HepG2 (cell line): Measurements from ENCODE around the gene DST. TPM values are rescaled to one million over a fixed set of nuclear protein-coding genes. Genes with fewer than 3 reads are reported as not detected.

Source experiments
- ATAC-seq: fragments of 200-7000 bp; cut with Tn5 transposase; 3 replicates; pipeline ENCODE4 v1.9.1; 2020; ENCODE audit warnings: mild to moderate bottlenecking, moderate library complexity
- BruUV-seq: library from RNA; stranded (reverse); fragments of 400-500 nt; replicated peaks from 2 replicates; lab custom pipeline; 2021; lab: Mats Ljungman, UMichigan
- CTCF ChIA-PET: fragments of 300-600 bp; formaldehyde crosslinking; extraction: SDS; loops from one replicate; lab custom pipeline; 2021; ENCODE audit warnings: low total read pairs, inconsistent platforms, low intra/inter-chr PET ratio; lab: Yijun Ruan, JAX
- POLR2A ChIA-PET: fragments of 350-600 bp; sonication (Branson Sonifier 250); formaldehyde crosslinking; loops from one replicate; lab custom pipeline; 2020; ENCODE audit warnings: antibody characterized with exemption, inconsistent platforms; lab: Yijun Ruan, JAX
- DNase-seq: peaks from one replicate; pipeline ENCODE4 v3.0.0-alpha.2; 2015; ENCODE audit warnings: low spot score
- FAIRE-seq: peaks from 3 replicates; lab custom pipeline; 2011; peaks lifted over from hg19 to GRCh38; lab: Jason Lieb, UNC
- H2AFZ ChIP-seq: one replicate; pipeline ENCODE4 v1.6.1; 2011; ENCODE audit warnings: low read length, inconsistent platforms
- H3K27ac ChIP-seq: fragments of 300-600 bp; 3 replicates; pipeline ENCODE4 v1.8.0; 2011; ENCODE audit warnings: mixed run types, mild to moderate bottlenecking, mixed read lengths, low read length, inconsistent platforms; ENCODE audit not compliant: insufficient read depth; ENCODE audit errors: extremely low read length
- H3K27me3 ChIP-seq, 2 experiments: fragments of 200-600 bp in 1 of 2; 2 replicates in 1 of 2; 3 replicates in 1 of 2; pipeline versions ENCODE4 v1.6.0 to v1.8.0; 2011; ENCODE audit warnings: low read length in 2 of 2, mild to moderate bottlenecking in 2 of 2, moderate library complexity in 2 of 2, inconsistent platforms in 1 of 2; ENCODE audit not compliant: insufficient read depth in 2 of 2, control insufficient read depth in 1 of 2
- H3K36me3 ChIP-seq, 2 experiments: fragments of 200-600 bp in 1 of 2; replicated peaks in 1 of 2; 2 replicates in 1 of 2; 3 replicates in 1 of 2; pipeline versions ENCODE4 v1.5.1 to v1.8.0; 2011; ENCODE audit warnings: low read length in 2 of 2, inconsistent platforms in 1 of 2; ENCODE audit not compliant: insufficient read depth in 2 of 2, control insufficient read depth in 1 of 2
- H3K4me1 ChIP-seq: 2 replicates; pipeline ENCODE4 v1.5.1; 2012; ENCODE audit warnings: low read length, inconsistent platforms; ENCODE audit not compliant: insufficient read depth
- H3K4me2 ChIP-seq: 2 replicates; pipeline ENCODE4 v1.6.0; 2011; ENCODE audit warnings: low read depth, low read length, inconsistent platforms
- H3K4me3 ChIP-seq, 3 experiments: fragments of 200-600 bp in 1 of 3; sonication (generic), shearing (Covaris generic) in 1 of 3; replicated peaks in 1 of 3; 2 replicates each; pipeline ENCODE4 v1.5.1; 2011 to 2016; ENCODE audit warnings: low read length in 3 of 3, inconsistent platforms in 2 of 3, low read depth in 2 of 3, mild to moderate bottlenecking in 2 of 3, control low read depth in 1 of 3, mixed read lengths in 1 of 3; ENCODE audit not compliant: insufficient read depth in 1 of 3
- H3K79me2 ChIP-seq: one replicate; pipeline ENCODE4 v1.6.1; 2011; ENCODE audit warnings: low read length, inconsistent platforms; ENCODE audit not compliant: insufficient read depth
- H3K9ac ChIP-seq: 2 replicates; pipeline ENCODE4 v1.6.0; 2011; ENCODE audit warnings: mild to moderate bottlenecking, low read depth, low read length, inconsistent platforms; ENCODE audit not compliant: insufficient read depth
- H3K9me3 ChIP-seq: 2 replicates; pipeline ENCODE4 v1.5.1; 2012; ENCODE audit warnings: mild to moderate bottlenecking, low read length
- H4K20me1 ChIP-seq: 2 replicates; pipeline ENCODE4 v1.6.0; 2011; ENCODE audit warnings: inconsistent platforms, mild to moderate bottlenecking, low read length, moderate library complexity; ENCODE audit not compliant: insufficient read depth
- ADNP ChIP-seq: sonication (generic); formaldehyde crosslinking; IDR thresholded peaks from 2 replicates; pipeline ENCODE4 v1.4.0; 2020; ENCODE audit warnings: missing genetic modification reagents
- ARHGAP35 ChIP-seq: sonication (generic); formaldehyde crosslinking; IDR thresholded peaks from 2 replicates; pipeline ENCODE4 v1.9.0; 2022; ENCODE audit warnings: mild to moderate bottlenecking, inconsistent platforms, moderate library complexity, missing genetic modification reagents, borderline replicate concordance
- GABPA ChIP-seq, 2 experiments: IDR thresholded peaks; 2 replicates each; pipeline ENCODE4 v1.6.1; 2011 to 2016; ENCODE audit warnings: low read depth in 2 of 2, low read length in 1 of 2, missing biosample characterization in 1 of 2, missing genetic modification characterization in 1 of 2
- IRF2 ChIP-seq: IDR thresholded peaks from 2 replicates; pipeline ENCODE4 v1.6.1; 2018; ENCODE audit warnings: missing genetic modification reagents, missing compliant biosample characterization
- JDP2 ChIP-seq: sonication (generic); formaldehyde crosslinking; IDR thresholded peaks from 2 replicates; pipeline ENCODE4 v1.8.1; 2022; ENCODE audit warnings: missing genetic modification reagents, borderline replicate concordance
- JUNB ChIP-seq: sonication (generic); formaldehyde crosslinking; IDR thresholded peaks from 2 replicates; pipeline ENCODE4 v1.8.0; 2022; ENCODE audit warnings: missing genetic modification reagents, mild to moderate bottlenecking, borderline replicate concordance
- NCOA5 ChIP-seq: sonication (generic); formaldehyde crosslinking; IDR thresholded peaks from 2 replicates; pipeline ENCODE4 v1.4.0; 2020; ENCODE audit warnings: missing genetic modification reagents
- PCBP2 ChIP-seq: fragments of 200-400 bp; formaldehyde crosslinking; optimal IDR thresholded peaks from 2 replicates; pipeline ENCODE3; 2018; ENCODE audit warnings: low read length, low read depth; ENCODE audit not compliant: poor library complexity, severe bottlenecking
- SAFB2 ChIP-seq: sonication (generic); formaldehyde crosslinking; IDR thresholded peaks from 2 replicates; pipeline ENCODE4 v1.5.1; 2020; ENCODE audit warnings: missing genetic modification reagents, low read depth, mild to moderate bottlenecking, borderline replicate concordance
- THAP9 ChIP-seq: sonication (generic); formaldehyde crosslinking; IDR thresholded peaks from 2 replicates; pipeline ENCODE4; 2020; ENCODE audit warnings: missing genetic modification reagents, mild to moderate bottlenecking, borderline replicate concordance
- ZGPAT ChIP-seq: IDR thresholded peaks from 2 replicates; pipeline ENCODE4 v1.6.1; 2016; ENCODE audit warnings: mild to moderate bottlenecking
- ZNF274 ChIP-seq: sonication (generic); formaldehyde crosslinking; IDR thresholded peaks from 2 replicates; pipeline ENCODE4 v1.5.1; 2020; ENCODE audit warnings: mild to moderate bottlenecking, missing genetic modification reagents
- ZNF589 ChIP-seq: sonication (generic); formaldehyde crosslinking; conservative IDR thresholded peaks from 2 replicates; pipeline ENCODE4 v1.8.0; 2022; ENCODE audit warnings: mild to moderate bottlenecking, moderate library complexity, missing genetic modification reagents
- ZNF768 ChIP-seq: sonication (generic); formaldehyde crosslinking; IDR thresholded peaks from 2 replicates; pipeline ENCODE4 v1.4.0; 2020; ENCODE audit warnings: missing genetic modification reagents
- WGBS: methylation state at CpG from one replicate; pipeline ENCODE4 v1.1.6; 2017; ENCODE audit warnings: low lambda C conversion rate; 5-methylcytosine and 5-hydroxymethylcytosine counted together
- in situ Hi-C: cut with HindIII; loops from 2 replicates; pipeline ENCODE4 v1.10.0; 2017; ENCODE audit warnings: low pct_unique_long_range_greater_than_20kb; ENCODE audit not compliant: extremely low pct_ligation_motif_present
- intact Hi-C: fragments of 100-400 bp; cut with micrococcal nuclease; formaldehyde crosslinking; loops from one replicate; pipeline ENCODE4 v1.10.0; 2022; ENCODE audit not compliant: unreplicated experiment
- polyA plus RNA-seq, 8 experiments: library from polyadenylated mRNA; depleted of rRNA in 3 of 8; stranded (reverse) in 7 of 8; unstranded in 1 of 8; fragments of >200 nt; fragmentation: Illumina TruSeq in 4 of 8; extraction: Trizol in 4 of 8; gene quantifications; 2 replicates each; pipeline versions ENCODE4 v1.2.1 to v1.2.3, GENCODE V29; 2011 to 2016; ENCODE audit warnings: low read depth in 4 of 8, missing spikeins in 1 of 8, mixed read lengths in 1 of 8; ENCODE audit not compliant: insufficient read depth in 1 of 8
- total RNA-seq, 5 experiments: library from RNA; depleted of rRNA; stranded (reverse); fragments of >200 nt; fragmentation: Illumina TruSeq; extraction: Trizol; gene quantifications; 2 replicates each; pipeline ENCODE4 v1.2.3, GENCODE V29; 2016; ENCODE audit warnings: low read depth in 1 of 5

Gene DST
- total and polyA plus RNA-seq, 2 of the 13 experiments (the other 11 are each of a cell fraction or from before 2014, with no cell fraction given), result 64.4 to 89.0 TPM

DNA sequence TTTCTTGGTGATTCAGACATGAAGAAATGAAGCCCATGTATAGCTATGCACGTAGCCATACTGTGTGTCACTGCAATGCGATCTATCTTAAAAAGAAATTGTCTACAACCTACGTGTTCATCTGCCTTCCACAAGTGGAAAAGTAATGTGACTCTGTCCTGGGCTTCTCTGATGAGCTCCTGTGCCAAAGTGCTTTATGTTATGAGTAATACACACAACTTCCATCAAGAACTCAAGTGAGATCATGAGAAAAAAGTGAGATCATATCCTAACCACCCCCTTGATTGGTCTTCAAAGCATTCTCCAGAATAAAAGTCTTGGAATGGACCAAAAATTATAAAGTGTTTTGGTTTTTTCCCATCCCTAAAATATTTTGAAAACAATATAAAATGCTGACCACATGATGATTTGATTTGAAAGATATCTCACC, 114.3 kb downstream of the DST start:
- H3K36me3 ChIP-seq, result peaks cover 18 to 64% of the 10 kb centered on the region in 2 experiments

More for the DNA sequence above, 114.3 kb downstream of the DST start:
- H4K20me1 ChIP-seq, result no peaks in the 10 kb centered on the region
- TF ChIP-seq THAP9 (CRISPR knock-in tag) (no peak), ADNP (CRISPR knock-in tag) (no peak), SAFB2 (CRISPR knock-in tag) (no peak), NCOA5 (no peak), JDP2 (CRISPR knock-in tag) (no peak), IRF2 (no peak), JUNB (no peak), PCBP2 (no peak), GABPA (IDR thresholded peaks at IDR 0.05; ENCODE audit: low read depth, low read length) (no peak), GABPA (CRISPR knock-in tag; IDR thresholded peaks at IDR 0.05; ENCODE audit: low read depth) (no peak), ARHGAP35 (CRISPR knock-in tag) (no peak), ZGPAT (CRISPR knock-in tag) (no peak), ZNF589 (CRISPR knock-in tag) (no peak), ZNF768 (CRISPR knock-in tag) (no peak), ZNF274 (CRISPR knock-in tag) (no peak)
- H3K9ac ChIP-seq, result no peak overlapping the region
- 100% methylated on average over 3 of the region's 3 CpGs for WGBS
- intact Hi-C loops, result no loop called here
- CTCF ChIA-PET, result no interaction called here
- no peak overlapping the region for H2AFZ ChIP-seq
- H3K4me2 ChIP-seq, result no peak overlapping the region
- BruUV-seq, result no TSS peak
- H3K79me2 ChIP-seq, result no peaks in the 10 kb centered on the region
- no peak for DNase-seq
- H3K4me1 ChIP-seq, result no peaks in the 10 kb centered on the region
- in situ Hi-C loops, result no loop called here
- no peak for ATAC-seq
- H3K4me3 ChIP-seq, result no peak overlapping the region
- H3K27me3 ChIP-seq, result no peaks in the 10 kb centered on the region
- FAIRE-seq, result no peak
- H3K9me3 ChIP-seq, result no peaks in the 10 kb centered on the region
- POLR2A ChIA-PET, result no interaction called here
- H3K27ac ChIP-seq, result no peak overlapping the region
